Measurements from ENCODE around the gene NAPB. TPM values are rescaled to one million over a fixed set of nuclear protein-coding genes. Genes with fewer than 3 reads are reported as not detected.

The NAPB gene
- total RNA-seq, 4 donors from 2014 or later, result 9.0 to 23.6 (median 16.9) TPM

- Histone ChIP-seq H3K36me3 (no peaks in the 10 kb centered on the region), H3K4me1 (no peaks in the 10 kb centered on the region), H3K9me3 (no peaks in the 10 kb centered on the region), H3K4me3 (no peak overlapping the region), H3K27ac (no peak overlapping the region), H3K27me3 (no peaks in the 10 kb centered on the region)
- intact Hi-C loops (cut with DNase I; ENCODE audit: low total_unique reads), result no loop called here
- TF ChIP-seq POLR2A (IDR thresholded peaks at IDR 0.05), result no peak
- TF ChIP-seq, protein P1, sequence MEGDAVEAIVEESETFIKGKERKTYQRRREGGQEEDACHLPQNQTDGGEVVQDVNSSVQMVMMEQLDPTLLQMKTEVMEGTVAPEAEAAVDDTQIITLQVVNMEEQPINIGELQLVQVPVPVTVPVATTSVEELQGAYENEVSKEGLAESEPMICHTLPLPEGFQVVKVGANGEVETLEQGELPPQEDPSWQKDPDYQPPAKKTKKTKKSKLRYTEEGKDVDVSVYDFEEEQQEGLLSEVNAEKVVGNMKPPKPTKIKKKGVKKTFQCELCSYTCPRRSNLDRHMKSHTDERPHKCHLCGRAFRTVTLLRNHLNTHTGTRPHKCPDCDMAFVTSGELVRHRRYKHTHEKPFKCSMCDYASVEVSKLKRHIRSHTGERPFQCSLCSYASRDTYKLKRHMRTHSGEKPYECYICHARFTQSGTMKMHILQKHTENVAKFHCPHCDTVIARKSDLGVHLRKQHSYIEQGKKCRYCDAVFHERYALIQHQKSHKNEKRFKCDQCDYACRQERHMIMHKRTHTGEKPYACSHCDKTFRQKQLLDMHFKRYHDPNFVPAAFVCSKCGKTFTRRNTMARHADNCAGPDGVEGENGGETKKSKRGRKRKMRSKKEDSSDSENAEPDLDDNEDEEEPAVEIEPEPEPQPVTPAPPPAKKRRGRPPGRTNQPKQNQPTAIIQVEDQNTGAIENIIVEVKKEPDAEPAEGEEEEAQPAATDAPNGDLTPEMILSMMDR (IDR thresholded peaks at IDR 0.05), result no peak
- no peak for DNase-seq
These were observed 16.0 kb upstream of the NAPB start for GRCh38 chr20:23437126-23437899.

DNA sequence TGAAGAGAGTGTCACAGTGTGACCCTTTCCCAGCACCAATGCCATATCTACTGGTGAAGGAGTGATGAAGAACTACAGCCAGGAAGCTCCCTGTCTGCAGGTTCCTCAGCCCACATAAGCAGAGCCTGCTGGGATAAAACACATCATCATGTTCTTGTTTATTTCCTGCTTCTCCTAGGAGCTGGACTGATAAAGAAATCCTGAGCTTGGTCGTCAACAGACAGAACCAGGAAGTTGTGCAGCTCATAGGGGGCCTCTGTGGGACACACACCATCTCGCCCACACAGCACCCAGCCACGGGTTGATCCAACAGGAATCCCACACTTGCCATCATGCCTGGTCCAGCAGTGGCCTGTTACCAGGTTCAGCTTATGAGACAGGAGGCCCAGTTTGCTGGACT lies 15.4 kb upstream of the NAPB start:
- intact Hi-C loops (cut with DNase I; ENCODE audit: low total_unique reads), result no loop called here

DNA sequence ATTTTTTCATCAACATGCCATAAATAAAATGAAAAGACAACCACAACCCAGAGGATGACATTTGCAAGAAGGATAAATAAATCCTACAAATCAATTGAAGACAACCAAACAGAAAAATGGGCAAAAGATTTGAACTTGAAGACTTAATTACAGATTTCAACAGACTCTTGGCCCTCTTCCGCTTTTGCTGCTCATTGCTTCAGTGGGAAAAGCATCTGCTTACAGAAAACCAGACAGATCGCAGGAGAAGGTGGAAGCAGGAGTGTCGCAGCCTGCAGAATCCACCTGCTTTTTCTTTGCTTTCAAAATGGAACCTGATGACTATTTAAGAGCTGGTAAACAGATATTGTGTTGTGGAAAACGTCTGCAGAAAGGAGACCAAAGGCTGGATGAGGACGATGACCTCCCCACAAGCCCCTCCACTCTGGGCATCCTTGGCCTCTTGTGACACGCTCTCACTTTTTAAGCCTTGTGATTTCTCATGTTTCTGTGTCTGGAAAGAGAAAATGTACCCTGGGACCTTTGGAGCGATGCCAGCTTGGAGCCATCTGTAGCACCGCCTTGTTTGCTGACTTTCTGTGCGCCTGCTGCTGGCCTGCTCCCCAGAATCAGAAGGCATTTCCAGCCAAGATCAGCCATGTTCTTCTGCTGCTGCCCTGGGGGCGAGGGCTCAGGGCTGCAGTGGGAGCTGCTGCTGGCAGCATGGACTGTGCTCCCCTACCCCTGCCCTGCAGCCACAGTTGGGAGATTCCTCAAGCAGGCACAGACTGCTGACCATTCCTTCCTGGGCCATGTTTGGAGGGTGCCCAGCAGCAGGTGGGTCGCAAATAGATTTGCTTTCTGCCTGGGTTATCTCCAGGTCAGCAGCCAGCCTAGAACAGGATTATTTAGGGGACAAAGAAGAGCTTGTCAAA lies 14.6 kb upstream of the NAPB start:
- Histone ChIP-seq H3K9me3 (no peaks in the 10 kb centered on the region), H3K27me3 (no peaks in the 10 kb centered on the region), H3K4me3 (no peak overlapping the region), H3K36me3 (no peaks in the 10 kb centered on the region), H3K27ac (no peak overlapping the region), H3K4me1 (no peaks in the 10 kb centered on the region)
- no peak for DNase-seq
- intact Hi-C loops (cut with DNase I; ENCODE audit: low total_unique reads), result no loop called here
- TF ChIP-seq POLR2A (IDR thresholded peaks at IDR 0.05), result no peak
- TF ChIP-seq, protein P1 (IDR thresholded peaks at IDR 0.05), result no peak

More for the DNA sequence above, 15.4 kb upstream of the NAPB start:
- Histone ChIP-seq H3K27ac (no peak overlapping the region), H3K4me3 (no peak overlapping the region), H3K4me1 (no peaks in the 10 kb centered on the region), H3K36me3 (no peaks in the 10 kb centered on the region), H3K27me3 (no peaks in the 10 kb centered on the region), H3K9me3 (no peaks in the 10 kb centered on the region)
- no peak for TF ChIP-seq POLR2A (IDR thresholded peaks at IDR 0.05)
- TF ChIP-seq, protein P1 (IDR thresholded peaks at IDR 0.05), result no peak
- no peak for DNase-seq

GRCh38 chr20:23434521-23435313 lies 13.4 kb upstream of the NAPB start:
- H3K27me3 ChIP-seq, result no peaks in the 10 kb centered on the region
- no peak overlapping the region for H3K27ac ChIP-seq
- DNase-seq, result no peak

More at GRCh38 chr20:23434521-23435313, 13.4 kb upstream of the NAPB start:
- Histone ChIP-seq H3K9me3 (no peaks in the 10 kb centered on the region), H3K36me3 (no peaks in the 10 kb centered on the region), H3K4me3 (no peak overlapping the region), H3K4me1 (no peaks in the 10 kb centered on the region)
- intact Hi-C loops (cut with DNase I; ENCODE audit: low total_unique reads), result no loop called here
- TF ChIP-seq, protein P1 (IDR thresholded peaks at IDR 0.05), result no peak
- no peak for TF ChIP-seq POLR2A (IDR thresholded peaks at IDR 0.05)

Measured in uterus (tissue), 4 donors.